SU-DHL-6 (cell line): ENCODE measurements around the gene TAX1BP3.

Experiments
- H2AFZ ChIP-seq: fragments of 200-600 bp; sonication (generic); 2 replicates; pipeline ENCODE4 v1.6.1; 2014; ENCODE audit warnings: low read depth, mild to moderate bottlenecking, moderate library complexity, mixed read lengths, antibody characterized with exemption, low read length; ENCODE audit not compliant: severe bottlenecking
- H3F3A ChIP-seq: fragments of 200-600 bp; shearing (Covaris generic); 2 replicates; pipeline ENCODE4 v1.6.0; 2016; ENCODE audit warnings: antibody characterized with exemption, mild to moderate bottlenecking; ENCODE audit not compliant: insufficient read depth
- H3K27ac ChIP-seq: fragments of 200-600 bp; sonication (generic); 2 replicates; pipeline ENCODE4 v1.5.1; 2016; ENCODE audit warnings: low read depth, mild to moderate bottlenecking, low read length, moderate library complexity, mixed read lengths
- H3K27me3 ChIP-seq: fragments of 200-600 bp; sonication (generic), shearing (Covaris generic); 2 replicates; pipeline ENCODE4 v1.6.0; 2014; ENCODE audit warnings: mild to moderate bottlenecking, low read length
- H3K36me3 ChIP-seq: fragments of 200-600 bp; sonication (generic); 2 replicates; pipeline ENCODE4 v1.6.1; 2014; ENCODE audit warnings: mild to moderate bottlenecking, low read length, mixed read lengths
- H3K4me2 ChIP-seq: fragments of 300-600, 200-600 bp; shearing (Covaris generic), sonication (generic); 2 replicates; pipeline ENCODE4 v1.6.0; 2014; ENCODE audit warnings: low read length, low read depth, mild to moderate bottlenecking; ENCODE audit not compliant: poor library complexity, severe bottlenecking
- H3K4me3 ChIP-seq: fragments of 200-600 bp; sonication (generic); 2 replicates; pipeline ENCODE4 v1.5.1; 2014; ENCODE audit warnings: antibody characterized with exemption, low read length, mild to moderate bottlenecking, mixed read lengths; ENCODE audit not compliant: insufficient read depth, poor library complexity, severe bottlenecking
- H3K79me2 ChIP-seq: fragments of 200-600 bp; sonication (generic); 2 replicates; pipeline ENCODE4 v1.6.1; 2014; ENCODE audit warnings: mild to moderate bottlenecking, low read length, moderate library complexity; ENCODE audit not compliant: insufficient read depth
- H3K9ac ChIP-seq: fragments of 200-600 bp; sonication (generic); 2 replicates; pipeline ENCODE4 v1.7.0; 2014; ENCODE audit warnings: mild to moderate bottlenecking, low read length
- H3K9me2 ChIP-seq: fragments of 200-600 bp; sonication (generic); replicated peaks from 2 replicates; pipeline ENCODE4 v1.6.1; 2014; ENCODE audit warnings: low read length; ENCODE audit not compliant: insufficient read depth
- H3K9me3 ChIP-seq: fragments of 200-600 bp; sonication (generic); 2 replicates; pipeline ENCODE4 v1.6.1; 2014; ENCODE audit warnings: low read length, mixed read lengths; ENCODE audit not compliant: insufficient read depth
- H4K20me1 ChIP-seq: fragments of 200-600 bp; sonication (generic); 2 replicates; pipeline ENCODE4 v1.6.1; 2014; ENCODE audit warnings: low read depth, mild to moderate bottlenecking, antibody characterized with exemption, low read length, moderate library complexity, mixed read lengths
- EZH2phosphoT487 ChIP-seq: fragments of 200-600 bp; sonication (generic), shearing (Covaris generic); conservative IDR thresholded peaks from 2 replicates; pipeline ENCODE4 v1.6.1; 2018; ENCODE audit warnings: mild to moderate bottlenecking, antibody characterized with exemption, low read length, moderate library complexity, mixed read lengths
- TF ChIP-seq, protein P1 (sequence below): fragments of 200-600 bp; sonication (generic); IDR thresholded peaks from one replicate; pipeline ENCODE4 v1.5.1; 2017; ENCODE audit warnings: antibody characterized with exemption, mild to moderate bottlenecking, low read length, moderate library complexity; ENCODE audit not compliant: insufficient read depth, poor library complexity, severe bottlenecking

Gene TAX1BP3

GRCh38 chr17:3675886-3676285 lies 7.5 kb upstream of the TAX1BP3 start:
- Histone ChIP-seq H3K4me3 (no peak overlapping the region), H3K36me3 (no peaks in the 10 kb centered on the region), H3F3A (0 out of 2 replicates have a peak, but pooled peaks cover 7% of the 10 kb centered on the region), H2AFZ (no peak overlapping the region), H3K4me2 (no peak overlapping the region), H3K79me2 (no peaks in the 10 kb centered on the region), H3K9me2 (no peaks in the 10 kb centered on the region), H3K9ac (no peak overlapping the region), H3K9me3 (no peaks in the 10 kb centered on the region), H3K27ac (no peak overlapping the region), H3K27me3 (no peaks in the 10 kb centered on the region), H4K20me1 (no peaks in the 10 kb centered on the region)
- TF ChIP-seq EZH2phosphoT487: no peak
- TF ChIP-seq, protein P1, sequence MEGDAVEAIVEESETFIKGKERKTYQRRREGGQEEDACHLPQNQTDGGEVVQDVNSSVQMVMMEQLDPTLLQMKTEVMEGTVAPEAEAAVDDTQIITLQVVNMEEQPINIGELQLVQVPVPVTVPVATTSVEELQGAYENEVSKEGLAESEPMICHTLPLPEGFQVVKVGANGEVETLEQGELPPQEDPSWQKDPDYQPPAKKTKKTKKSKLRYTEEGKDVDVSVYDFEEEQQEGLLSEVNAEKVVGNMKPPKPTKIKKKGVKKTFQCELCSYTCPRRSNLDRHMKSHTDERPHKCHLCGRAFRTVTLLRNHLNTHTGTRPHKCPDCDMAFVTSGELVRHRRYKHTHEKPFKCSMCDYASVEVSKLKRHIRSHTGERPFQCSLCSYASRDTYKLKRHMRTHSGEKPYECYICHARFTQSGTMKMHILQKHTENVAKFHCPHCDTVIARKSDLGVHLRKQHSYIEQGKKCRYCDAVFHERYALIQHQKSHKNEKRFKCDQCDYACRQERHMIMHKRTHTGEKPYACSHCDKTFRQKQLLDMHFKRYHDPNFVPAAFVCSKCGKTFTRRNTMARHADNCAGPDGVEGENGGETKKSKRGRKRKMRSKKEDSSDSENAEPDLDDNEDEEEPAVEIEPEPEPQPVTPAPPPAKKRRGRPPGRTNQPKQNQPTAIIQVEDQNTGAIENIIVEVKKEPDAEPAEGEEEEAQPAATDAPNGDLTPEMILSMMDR: no peak

GRCh38 chr17:3672571-3672970 lies 4.2 kb upstream of the TAX1BP3 start:
- peaks cover 21% of the 10 kb centered on the region for H3K79me2 ChIP-seq
- H3K27ac ChIP-seq: no peak overlapping the region
- H3K36me3 ChIP-seq: no peaks in the 10 kb centered on the region
- H3K9ac ChIP-seq: no peak overlapping the region
- H4K20me1 ChIP-seq: no peaks in the 10 kb centered on the region
- TF ChIP-seq, protein P1: no peak
- no peak for TF ChIP-seq EZH2phosphoT487
- H3K9me2 ChIP-seq: no peaks in the 10 kb centered on the region
- H3K4me2 ChIP-seq: no peak overlapping the region
- no peaks in the 10 kb centered on the region for H3K9me3 ChIP-seq
- no peak overlapping the region for H3K4me3 ChIP-seq
- no peak overlapping the region for H2AFZ ChIP-seq
- 0 out of 2 replicates have a peak, but pooled peaks cover 7% of the 10 kb centered on the region for H3F3A ChIP-seq
- H3K27me3 ChIP-seq: no peaks in the 10 kb centered on the region

DNA sequence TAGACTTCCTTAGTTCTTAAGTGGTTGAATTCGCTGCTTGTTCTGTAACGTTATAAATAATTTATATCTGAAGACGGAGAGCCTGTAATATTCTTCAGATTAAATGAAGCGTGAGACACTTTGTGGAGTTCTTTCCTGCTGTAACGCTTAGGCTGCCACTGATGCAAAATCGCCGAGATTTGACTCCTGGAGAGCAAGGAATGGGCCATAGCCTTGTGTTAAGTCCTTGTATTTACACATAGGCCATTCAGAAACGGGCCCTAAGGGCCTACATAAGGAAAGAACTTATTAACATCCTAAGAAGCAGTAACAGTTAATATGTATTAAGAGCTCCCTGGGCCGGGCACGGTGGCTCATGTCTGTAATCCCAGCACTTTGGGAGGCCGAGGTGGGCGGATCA lies 1.2 kb upstream of the TAX1BP3 start:
- H3K9me3 ChIP-seq: no peaks in the 10 kb centered on the region
- TF ChIP-seq, protein P1: no peak
- no peak for TF ChIP-seq EZH2phosphoT487
- no peaks in the 10 kb centered on the region for H3K9me2 ChIP-seq
- H3K4me3 ChIP-seq: peak overlapping the region; percentile 75
- peaks cover 21% of the 10 kb centered on the region for H3K79me2 ChIP-seq
- no peaks in the 10 kb centered on the region for H3K27me3 ChIP-seq
- H3K4me2 ChIP-seq: peak overlapping the region; percentile 79
- H3K27ac ChIP-seq: no peak overlapping the region
- H3K9ac ChIP-seq: peak overlapping the region; percentile 83
- H3F3A ChIP-seq: 0 out of 2 replicates have a peak, but pooled peaks cover 7% of the 10 kb centered on the region
- no peak overlapping the region for H2AFZ ChIP-seq
- no peaks in the 10 kb centered on the region for H3K36me3 ChIP-seq
- H4K20me1 ChIP-seq: no peaks in the 10 kb centered on the region
